Measurements from ENCODE around the gene TTLL10.

Gene TTLL10

DNA sequence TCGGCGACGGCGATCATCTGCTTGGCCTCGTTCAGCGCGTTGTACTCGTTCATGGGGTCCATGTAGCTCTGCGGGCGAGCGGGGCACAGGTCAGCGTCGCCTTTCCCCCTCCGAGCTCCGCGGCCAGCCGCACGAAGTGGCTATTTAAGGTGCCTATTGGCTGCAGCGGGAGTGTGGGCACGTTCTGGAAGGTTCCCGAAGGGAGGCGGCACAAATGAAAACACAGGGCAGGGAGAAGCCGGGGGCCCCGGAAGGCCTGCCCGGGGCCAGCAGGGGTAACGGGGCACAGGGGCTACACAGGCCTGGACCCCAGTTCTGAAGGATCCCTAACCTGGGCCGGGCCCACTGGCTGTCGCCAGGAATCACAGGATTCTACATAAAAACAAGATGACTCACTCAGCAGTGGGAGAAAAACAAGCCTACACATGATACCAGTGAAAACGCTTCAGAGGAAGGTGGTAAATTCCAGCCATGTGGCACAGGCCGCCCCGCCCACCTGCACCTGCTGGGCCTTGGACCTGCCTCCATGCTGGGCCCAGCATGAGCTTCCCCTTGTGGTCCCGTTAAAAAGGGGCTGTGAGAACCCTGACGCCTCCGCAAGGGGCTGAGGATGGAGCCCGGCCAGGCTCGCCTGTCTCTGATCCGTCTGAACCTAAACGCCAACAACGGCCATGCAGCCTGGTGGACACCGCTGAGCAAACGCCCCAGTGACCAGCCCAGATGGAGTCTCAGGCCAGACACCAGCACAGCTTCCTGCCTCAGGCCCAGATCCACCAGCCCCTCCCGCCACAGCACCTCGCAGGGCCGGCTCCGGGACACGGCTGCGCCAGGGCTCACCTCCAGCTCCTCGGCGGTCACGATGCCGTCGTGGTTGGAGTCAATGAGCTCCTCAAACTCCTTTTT lies 44.2 kb downstream of the TTLL10 start:
- no peak for DNase-seq (ENCODE audit: extremely low read depth in 1 of 2, low read depth in 1 of 2)

DNA sequence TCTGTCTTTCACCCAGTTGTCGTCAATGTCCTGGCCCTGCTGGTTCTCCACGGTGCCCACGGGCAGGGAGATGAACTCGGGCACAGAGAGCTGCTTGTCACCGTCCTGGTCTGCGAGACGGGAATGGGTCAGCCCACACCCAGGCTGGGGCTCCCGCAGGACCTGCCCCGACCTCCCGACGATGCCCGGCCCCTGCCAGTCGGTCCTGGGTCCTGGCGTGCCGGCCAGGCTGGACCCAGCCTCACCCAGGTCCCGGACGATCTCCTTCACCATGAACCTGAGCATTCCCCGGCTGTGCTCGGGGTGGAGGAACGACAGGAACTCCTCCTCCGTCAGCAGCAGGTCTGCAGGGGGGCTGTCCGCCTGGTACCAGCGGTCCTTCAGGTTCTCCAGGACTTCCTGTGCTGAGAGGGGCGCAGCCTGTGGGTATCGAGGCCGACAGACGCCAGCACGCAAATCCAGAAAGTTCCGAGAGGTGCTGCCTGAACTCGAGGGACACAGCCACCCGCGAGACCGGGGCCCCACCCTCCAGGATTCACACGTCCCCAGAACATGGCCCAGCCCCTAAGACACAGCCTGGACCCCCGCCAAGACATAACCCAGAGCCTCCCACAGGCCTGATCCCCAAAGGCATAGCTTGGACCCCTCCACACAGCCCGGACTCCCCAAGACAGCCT lies 45.0 kb downstream of the TTLL10 start:
- DNase-seq (ENCODE audit: extremely low read depth in 1 of 2, low read depth in 1 of 2) = no peak

DNA sequence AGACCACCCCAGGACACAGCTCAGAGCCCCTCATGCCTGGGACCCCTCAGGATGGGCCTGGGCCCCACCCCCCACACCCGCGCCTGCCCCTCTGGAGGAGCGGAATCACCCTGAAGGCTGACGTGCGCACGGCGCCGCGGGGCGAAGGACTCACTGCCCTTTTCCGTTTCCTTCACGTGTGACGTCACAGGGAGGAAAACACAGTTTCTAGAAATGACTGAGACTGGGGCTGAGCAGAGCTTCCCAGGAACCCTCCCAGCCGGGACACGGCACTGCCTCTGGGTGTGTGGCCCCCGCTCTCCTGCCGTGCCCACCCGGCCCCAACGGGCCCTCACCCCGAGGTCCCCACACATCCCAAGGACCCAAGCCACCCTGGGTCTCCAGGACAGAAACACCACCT lies 45.7 kb downstream of the TTLL10 start:
- DNase-seq (ENCODE audit: extremely low read depth in 1 of 2, low read depth in 1 of 2) = no peak

DNA sequence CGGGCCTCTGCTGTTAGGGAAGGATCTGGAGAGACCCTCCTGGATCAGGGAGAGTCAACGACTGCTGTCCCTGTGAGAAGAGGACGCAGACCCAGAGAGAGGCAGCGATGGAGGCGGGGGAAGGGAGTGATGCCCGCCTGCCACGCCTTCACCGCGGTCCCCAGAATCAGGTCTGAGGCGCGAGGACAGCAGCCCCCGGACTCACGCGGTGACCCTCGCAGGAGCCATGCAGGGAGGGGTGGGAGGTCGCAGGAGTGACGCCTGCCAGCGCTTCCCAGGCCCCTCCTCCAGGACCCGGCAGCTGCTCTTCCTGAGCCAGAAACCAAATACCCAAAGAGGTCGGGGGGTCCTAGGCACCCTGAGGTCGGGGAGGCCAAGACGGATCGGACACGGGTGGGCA lies 46.5 kb downstream of the TTLL10 start:
- no peak for DNase-seq (ENCODE audit: extremely low read depth in 1 of 2, low read depth in 1 of 2)

DNA sequence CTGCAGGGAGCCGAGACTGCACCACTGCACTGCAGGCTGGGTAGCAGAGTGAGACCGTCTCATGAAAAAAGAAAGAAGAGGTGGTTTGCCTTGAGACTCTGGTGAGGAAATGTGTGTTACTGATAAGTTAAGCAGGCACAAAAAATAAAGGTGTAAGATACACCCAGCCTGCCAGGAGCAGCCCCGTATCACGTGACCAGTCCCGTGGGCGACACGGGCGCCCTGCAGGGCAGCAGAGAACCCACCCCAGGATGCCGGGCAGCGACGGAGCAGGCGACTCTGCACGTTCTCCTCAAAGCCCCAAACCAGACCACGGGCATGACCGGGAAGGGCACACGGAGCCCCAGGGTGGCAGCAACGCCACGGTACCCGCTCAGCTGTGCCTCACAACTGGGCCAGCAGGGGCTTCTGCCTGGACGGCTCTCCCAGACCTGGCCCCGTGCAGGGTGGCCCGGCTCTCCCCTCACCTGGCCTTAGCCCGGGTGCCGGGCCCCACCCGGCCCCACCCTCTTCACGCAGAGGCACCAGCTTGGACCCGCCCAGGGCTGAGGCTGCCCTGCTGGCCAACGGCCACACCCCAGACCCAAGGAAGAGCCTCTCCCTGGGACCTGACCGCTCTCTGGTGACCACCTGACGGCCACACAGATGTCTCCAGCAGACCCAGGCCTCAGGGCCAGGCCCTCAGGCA lies 48.4 kb downstream of the TTLL10 start:
- DNase-seq (ENCODE audit: extremely low read depth in 1 of 2, low read depth in 1 of 2) = no peak

DNA sequence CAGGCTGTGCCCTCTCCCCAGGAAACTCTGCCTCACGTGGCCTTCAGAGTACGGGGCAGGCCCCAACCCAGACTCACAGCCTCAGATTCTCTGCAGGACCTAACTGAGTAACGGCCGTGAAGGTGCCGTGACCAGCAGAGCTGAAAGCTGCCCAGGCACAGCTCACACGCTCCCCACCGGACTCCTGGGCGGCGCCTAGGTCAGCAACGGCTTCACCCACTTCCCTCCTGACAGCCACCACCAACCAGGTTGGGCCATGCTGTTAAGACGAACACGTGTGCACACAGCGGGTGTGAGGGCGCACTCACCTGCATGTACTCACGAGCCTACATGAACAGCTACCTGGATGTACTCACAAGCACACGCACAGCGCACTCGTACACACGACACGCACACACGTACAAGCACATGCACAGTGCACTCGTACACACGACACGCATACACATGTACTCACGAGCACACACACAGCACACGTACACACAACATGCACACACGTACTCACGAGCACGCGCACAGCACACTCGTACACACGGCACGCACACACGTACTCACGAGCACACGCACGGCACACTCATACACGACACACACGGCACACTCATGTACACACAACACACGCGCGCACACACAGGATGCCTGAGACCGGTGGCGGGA lies 49.0 kb downstream of the TTLL10 start:
- DNase-seq (ENCODE audit: extremely low read depth in 1 of 2, low read depth in 1 of 2) = no peak

DNA sequence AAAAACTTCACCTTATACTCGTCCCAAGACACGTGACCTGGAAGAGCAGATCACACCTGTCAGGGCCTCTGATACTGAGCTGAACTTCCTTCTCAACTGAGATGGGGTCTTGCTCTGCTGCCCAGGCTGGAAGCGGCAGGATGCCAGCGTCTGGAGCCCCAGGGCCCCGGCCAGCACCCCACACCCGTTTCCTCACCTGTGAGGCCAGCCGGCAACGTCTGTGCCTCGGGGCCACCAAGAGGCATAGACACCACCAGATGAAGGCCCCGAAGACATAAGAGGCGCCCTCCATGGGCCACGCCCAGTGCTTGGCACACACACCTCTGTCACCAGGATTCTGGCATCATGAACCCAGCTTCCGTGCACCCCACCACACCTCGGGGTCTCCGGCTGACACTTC lies 49.6 kb downstream of the TTLL10 start:
- DNase-seq (ENCODE audit: extremely low read depth in 1 of 2, low read depth in 1 of 2) = no peak

DNA sequence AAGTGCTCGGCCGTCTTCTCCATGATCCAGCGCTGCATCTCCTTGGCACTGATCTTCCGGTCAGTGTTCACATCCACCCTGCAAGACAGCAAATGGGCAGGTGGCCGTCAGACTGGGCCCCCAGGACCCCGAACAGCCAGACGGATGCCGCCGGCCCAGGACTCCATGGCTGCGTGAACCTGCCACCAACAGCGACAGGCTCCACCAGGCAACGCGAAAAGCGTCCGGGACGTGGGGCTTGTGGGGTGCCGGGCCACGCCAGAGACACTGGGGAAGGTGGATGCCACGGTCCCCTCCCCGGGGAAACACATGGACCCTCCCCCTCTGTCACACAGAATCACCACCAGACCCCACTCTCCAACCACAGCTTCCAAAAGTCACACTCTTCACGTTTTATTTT lies 50.2 kb downstream of the TTLL10 start:
- no peak for DNase-seq (ENCODE audit: extremely low read depth in 1 of 2, low read depth in 1 of 2)

DNA sequence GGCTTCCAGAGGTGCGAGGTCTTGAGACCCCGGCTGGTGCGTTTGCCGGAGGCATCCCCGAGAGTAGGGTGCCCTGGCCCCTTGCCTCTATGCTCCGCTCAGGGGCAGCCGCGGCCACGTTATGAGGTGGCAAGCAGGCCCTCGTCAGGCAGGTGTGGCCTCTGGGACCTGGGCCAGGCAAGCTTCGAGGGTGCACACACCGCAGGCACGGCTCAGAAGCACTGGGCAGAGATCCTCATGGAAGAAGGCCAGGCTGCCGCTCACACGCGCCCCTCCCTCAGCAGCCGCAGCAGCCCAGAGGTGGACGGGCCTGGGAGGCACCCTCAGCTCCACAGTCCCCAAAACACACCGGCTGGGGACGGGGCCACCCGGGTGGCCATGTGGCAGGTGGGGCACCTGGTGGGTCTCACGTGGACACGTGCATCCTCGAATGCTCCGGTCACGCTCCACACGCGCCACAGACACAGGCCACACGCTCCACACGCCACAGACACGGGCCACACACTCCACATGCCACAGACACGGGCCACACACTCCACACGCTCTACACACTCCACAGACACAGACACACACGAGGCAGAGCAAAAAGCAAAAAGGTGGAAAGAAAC lies 51.7 kb downstream of the TTLL10 start:
- DNase-seq (ENCODE audit: extremely low read depth in 1 of 2, low read depth in 1 of 2) = no peak

DNA sequence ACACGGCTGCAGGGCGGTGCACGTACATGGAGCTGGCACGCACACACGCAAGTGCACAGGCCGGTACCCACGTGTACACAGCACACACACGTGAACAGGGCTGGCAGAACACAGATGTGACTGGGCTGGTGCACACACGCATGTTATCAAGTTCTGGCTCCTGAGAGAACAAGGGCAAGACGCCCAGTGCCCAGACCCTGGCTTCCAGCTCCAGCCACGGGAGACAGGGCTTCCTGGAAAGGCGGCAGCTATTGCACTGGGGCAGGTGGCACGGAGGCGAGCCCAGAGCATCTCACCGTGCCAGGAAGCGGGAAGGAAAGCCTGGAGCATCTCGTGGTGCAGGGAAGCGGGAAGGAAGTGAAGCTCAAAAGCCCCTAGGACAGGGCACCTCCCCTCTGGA lies 52.2 kb downstream of the TTLL10 start:
- no peak for DNase-seq (ENCODE audit: extremely low read depth in 1 of 2, low read depth in 1 of 2)

DNA sequence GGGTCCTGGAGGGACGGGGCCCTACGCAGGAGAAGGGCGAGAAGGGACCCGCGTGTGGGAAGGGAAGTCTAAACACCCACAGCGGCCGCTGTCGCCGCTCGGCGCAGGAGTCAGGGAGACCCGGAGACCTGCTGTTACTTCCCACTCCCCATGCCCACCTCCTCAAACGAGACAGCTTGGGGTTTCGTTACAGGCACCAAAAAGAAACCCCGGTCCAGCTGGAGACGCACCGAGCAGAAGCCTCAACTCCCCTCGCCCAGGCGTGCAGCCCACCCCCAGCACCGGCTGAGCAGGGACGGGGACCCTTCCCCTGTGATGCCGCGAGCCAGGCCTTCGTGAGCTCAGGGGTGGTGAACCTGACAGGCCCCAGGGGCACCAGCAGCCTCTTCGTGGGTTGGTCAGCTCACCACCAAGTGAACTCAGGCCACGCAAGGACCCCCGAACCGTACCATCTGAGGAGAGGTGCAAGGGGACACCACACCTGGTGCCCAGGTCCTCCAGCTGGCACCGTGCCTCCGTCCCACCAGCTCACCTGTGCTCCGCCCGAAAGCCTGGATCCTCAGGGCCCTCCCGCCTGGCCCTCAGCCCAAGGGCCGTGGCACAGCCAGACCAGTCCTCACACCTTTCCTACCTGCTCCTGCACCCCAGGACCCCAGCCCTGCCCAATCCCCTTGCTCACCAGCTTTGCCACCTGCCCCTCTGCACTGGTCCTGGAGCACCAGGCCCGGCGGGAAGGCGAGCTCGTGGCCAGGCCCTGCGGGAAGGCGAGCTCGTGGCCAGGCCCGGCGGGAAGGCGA lies 53.1 kb downstream of the TTLL10 start:
- no peak for DNase-seq (ENCODE audit: extremely low read depth in 1 of 2, low read depth in 1 of 2)

DNA sequence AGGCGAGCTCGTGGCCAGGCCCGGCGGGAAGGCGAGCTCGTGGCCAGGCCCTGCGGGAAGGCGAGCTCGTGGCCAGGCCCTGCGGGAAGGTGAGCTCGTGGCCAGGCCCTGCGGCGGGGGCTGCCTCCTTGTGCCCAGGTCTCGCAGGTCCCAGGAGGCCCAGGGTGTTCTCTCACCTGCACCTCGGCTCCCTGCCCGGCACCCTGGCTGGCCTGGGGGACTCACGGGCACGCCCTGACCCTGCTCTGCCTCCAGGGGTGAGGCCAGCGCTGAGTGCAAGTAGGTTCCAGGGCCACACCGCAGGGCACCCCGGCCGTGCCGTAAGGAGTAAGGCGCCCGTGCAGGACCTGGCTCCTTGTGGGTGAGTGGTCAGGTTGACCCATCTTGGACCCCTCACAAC lies 53.7 kb downstream of the TTLL10 start:
- no peak for DNase-seq (ENCODE audit: extremely low read depth in 1 of 2, low read depth in 1 of 2)

DNA sequence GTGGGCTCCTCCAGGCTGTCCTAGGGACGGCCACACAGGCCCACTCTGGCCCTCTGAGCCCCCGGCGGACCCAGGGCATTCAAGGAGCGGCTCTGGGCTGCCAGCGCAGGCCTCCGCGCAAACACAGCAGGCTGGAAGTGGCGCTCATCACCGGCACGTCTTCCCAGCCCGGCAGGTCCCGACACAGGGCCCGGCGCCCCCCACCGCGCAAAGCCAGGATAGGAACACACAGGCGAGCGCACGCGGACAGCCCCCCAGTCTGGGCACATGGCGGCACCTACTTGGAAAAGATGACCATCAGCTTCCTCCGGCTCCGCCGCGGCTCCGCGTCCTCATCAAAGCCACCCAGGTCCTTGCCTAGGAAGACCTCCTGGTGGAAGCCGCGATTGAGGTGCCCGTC lies 54.5 kb downstream of the TTLL10 start:
- no peak for DNase-seq (ENCODE audit: extremely low read depth in 1 of 2, low read depth in 1 of 2)

DNA sequence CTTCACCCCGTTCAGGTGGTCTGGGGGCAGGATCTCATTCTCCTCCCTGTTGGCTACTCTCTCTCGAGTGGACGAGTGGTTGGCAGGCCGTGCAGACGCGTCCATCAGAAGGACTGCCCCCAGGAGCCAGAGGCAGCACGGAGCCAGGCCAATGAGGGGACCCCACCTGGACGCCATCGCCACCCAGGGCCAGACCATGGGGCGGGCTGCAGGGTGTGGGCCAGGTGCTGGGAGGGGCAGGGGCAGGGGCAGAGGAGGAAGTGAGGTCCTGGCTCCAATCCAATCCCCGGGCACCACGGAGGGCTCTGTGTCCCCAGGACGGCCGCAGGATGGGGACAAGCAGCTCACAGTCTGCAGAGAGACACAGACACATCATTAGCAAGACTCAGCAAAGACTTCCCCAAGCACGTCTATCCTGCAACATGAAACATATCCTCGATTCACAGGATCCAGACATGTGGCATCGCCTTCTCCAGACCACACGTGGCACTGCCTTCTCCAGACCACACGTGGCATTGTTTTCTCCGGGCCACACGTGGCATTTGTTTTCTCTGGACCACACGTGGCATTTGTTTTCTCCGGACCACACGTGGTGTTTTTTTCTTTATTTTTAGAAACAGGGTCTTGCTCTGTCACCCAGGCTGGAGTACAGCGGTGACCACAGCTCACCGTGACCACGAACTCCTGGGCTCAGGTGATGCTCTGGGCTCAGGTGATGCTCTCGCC lies 55.1 kb downstream of the TTLL10 start:
- no peak for DNase-seq (ENCODE audit: extremely low read depth in 1 of 2, low read depth in 1 of 2)

DNA sequence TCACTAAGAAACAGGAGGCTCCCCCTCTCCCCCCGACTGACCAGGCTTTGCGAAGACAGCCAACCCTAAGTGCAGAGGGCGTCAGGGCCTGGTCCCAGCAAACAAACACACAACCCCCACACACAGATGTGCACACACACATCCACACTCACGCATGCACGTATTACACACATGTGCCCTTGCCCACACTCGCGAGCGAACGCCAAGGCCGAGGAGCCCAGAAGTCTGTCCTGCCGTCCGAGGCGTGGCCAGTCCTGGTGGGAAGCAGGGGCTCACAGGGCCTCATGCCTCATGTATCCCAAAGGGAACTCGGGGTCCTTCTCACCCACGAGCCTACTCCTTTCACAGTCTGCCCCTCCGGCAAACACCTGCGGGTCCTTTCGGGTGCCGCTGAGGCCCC lies 56.1 kb downstream of the TTLL10 start:
- DNase-seq (ENCODE audit: extremely low read depth in 1 of 2, low read depth in 1 of 2) = no peak

DNA sequence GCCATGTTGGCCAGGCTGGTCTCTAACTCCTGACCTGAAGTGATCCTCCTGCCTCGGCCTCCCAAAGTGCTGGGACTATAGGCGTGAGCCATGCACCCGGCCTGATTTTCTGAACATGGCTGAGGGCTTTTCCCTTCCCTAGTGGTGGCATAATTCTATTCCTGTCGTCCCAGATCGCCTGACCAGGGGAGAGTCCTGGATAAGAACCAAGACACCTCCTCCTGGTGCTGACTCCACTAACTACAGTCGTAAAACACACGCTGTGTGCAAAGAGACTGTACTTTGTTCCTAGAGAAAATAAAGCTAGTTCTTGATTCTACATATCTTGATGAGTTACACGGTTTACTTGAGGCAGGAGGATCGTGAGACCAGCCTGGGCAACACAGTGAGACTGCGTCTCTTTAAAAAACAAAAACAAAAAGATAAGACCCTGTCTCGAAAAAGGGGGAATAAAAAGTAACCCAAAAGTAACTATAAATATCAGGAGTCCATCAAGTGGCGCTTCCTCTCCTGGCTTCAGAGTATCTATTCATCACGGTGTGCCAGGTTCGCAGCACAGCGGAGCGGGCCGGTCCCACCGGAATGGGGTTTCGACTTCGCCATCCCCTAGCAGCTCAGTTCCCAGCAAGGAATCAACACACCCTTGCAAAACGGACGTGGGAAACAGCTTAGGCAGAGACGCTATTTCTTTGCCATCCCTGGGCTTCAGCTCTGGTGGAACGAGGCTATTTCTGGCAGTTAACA lies 57.1 kb downstream of the TTLL10 start:
- DNase-seq (ENCODE audit: extremely low read depth in 1 of 2, low read depth in 1 of 2) = no peak

DNA sequence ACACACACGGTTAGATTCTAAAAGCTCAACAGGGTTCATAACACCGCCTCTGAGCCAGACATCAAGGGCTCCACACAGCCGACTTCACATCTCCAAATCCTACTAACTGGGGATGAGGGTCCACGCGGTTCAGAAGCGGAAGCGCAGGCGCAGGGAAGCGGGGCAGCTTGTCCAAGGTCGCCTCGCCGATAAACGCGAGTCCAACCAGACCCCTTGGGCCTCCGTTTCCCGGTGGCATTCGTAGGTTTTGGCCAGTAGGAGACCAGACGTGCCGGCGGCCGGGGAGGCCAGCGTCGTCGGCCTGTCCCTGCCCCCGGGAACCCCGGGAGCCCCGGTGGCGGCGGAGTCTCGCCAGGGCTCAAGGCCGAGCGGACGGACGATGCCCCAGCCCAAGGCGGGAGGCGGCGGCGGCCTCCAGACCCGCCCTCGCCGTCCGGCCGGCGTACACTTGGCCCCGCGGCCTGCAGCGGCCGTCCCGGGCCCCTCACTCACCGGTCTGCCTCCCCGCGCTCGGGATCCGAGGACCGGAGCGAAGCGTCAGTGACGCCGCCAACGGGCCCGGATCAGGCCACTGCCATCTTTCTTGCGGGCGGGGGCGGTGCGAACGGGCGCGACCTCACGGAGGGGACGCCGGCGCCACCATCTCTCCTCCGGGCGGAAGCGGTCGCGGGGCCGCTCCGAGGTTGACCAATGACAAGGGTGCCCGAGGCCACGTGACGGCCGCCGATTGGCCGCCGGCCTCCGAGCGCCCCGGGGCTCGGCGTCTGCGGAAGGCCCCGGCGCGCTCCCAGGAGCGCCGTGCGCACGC lies 57.9 kb downstream of the TTLL10 start, which contains the start of gene SDF4:
SDF4 (minus strand) TSS at position 602 of the 808 bp plus-strand sequence. CDS start 3,229 bp downstream, outside the sequence.
- peak; percentile 93 to 94 for DNase-seq (ENCODE audit: extremely low read depth in 1 of 2, low read depth in 1 of 2)
